NCI-H524 (cell line): Measurements from ENCODE around the gene LPP.

Source experiments
- DNase-seq, 2 experiments: peaks; one replicate each; lab custom pipeline; 2025; lab: John Stamatoyannopoulos, UW

The LPP gene

GRCh38 chr3:188220097-188220788 is 66.3 kb downstream of the LPP start:
- no peak for DNase-seq

- no peak for DNase-seq
Observed at GRCh38 chr3:188220988-188221818, 67.2 kb downstream of the LPP start.

- DNase-seq, result no peak
Observed at GRCh38 chr3:188223936-188224335, 70.0 kb downstream of the LPP start.

GRCh38 chr3:188227442-188227841 is 73.5 kb downstream of the LPP start:
- no peak for DNase-seq

GRCh38 chr3:188229177-188229576 is 75.2 kb downstream of the LPP start:
- DNase-seq, result no peak

- no peak for DNase-seq
Observed at GRCh38 chr3:188229726-188230125, 75.8 kb downstream of the LPP start.

GRCh38 chr3:188230962-188231361 is 77.0 kb downstream of the LPP start:
- DNase-seq, result no peak

GRCh38 chr3:188231456-188231855 is 77.5 kb downstream of the LPP start:
- DNase-seq, result no peak

- no peak for DNase-seq
Observed at GRCh38 chr3:188232656-188233055, 78.7 kb downstream of the LPP start.

- no peak for DNase-seq
Observed at GRCh38 chr3:188233320-188233719, 79.4 kb downstream of the LPP start.

- DNase-seq, result no peak
Observed at GRCh38 chr3:188234132-188234531, 80.2 kb downstream of the LPP start.

GRCh38 chr3:188236271-188236670 is 82.3 kb downstream of the LPP start:
- DNase-seq, result no peak

GRCh38 chr3:188239035-188239434 is 85.1 kb downstream of the LPP start:
- DNase-seq, result no peak

GRCh38 chr3:188239577-188239976 is 85.6 kb downstream of the LPP start:
- no peak for DNase-seq

GRCh38 chr3:188240189-188240981 is 86.4 kb downstream of the LPP start:
- DNase-seq, result no peak

- DNase-seq, result peak; percentile 81 to 96
Observed at GRCh38 chr3:188241072-188241471, 87.1 kb downstream of the LPP start.

- DNase-seq, result no peak
Observed at GRCh38 chr3:188241883-188242282, 87.9 kb downstream of the LPP start.

GRCh38 chr3:188242436-188243123 is 88.6 kb downstream of the LPP start:
- peak in 1 of 2 experiments; percentile 10 for DNase-seq

- no peak for DNase-seq
Observed at GRCh38 chr3:188243124-188243795, 89.3 kb downstream of the LPP start.

- DNase-seq, result no peak
Observed at GRCh38 chr3:188244395-188244861, 90.5 kb downstream of the LPP start.

- DNase-seq, result no peak
Observed at GRCh38 chr3:188246905-188247304, 92.9 kb downstream of the LPP start.
